ENCODE results near the gene NEU1.

DNA sequence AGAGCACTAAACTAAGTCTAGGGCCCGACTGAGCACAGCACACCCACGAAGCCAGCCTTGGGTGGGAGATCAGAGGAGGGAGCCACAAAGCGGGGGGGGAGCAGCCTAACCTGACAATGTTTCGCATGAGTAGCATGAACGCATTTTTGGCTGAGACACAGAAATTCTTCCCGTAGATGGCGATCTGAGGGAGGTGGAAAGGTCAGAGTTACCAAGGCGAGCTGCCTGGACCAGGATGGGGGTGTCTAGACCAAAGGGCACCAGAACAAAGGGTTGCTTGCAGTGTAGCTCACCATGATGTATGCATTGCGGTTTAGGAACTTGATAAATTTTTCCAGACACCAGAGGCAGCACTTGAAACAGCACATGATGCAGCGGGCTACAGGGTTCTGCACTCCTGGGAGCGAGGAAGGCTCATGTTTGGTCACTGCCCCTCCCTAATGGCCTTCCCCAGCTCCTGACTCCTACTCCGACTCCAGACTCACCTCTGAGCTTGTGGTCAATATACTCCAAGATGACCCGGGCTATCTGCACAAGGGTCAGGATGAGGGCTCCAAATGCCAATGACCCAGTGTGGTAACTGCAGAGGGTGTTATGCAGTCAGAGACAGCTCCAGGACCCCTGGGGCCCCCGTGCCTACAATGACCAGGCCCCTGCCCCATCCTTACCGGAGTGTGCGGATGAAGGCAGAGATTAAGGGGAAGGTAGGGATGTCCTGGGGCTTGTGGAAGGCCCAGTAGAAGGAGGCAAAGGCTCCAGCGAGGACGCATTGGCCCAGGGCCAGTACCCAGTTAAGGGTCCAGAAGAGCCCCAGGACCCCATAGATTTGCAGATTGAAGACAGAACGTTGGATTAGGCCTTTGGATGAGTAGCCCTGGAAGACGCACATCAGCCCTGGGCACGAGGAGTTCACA is 2.8 kb upstream of the NEU1 start:
- no peak for TF ChIP-seq RCOR1 (IDR thresholded peaks at IDR 0.05; ENCODE audit: low read depth, low read length)
- TF ChIP-seq POLR2A (IDR thresholded peaks at IDR 0.05; ENCODE audit: low read length) = no peak
- no peak for TF ChIP-seq JUN (IDR thresholded peaks at IDR 0.05)
- TF ChIP-seq, protein P1, sequence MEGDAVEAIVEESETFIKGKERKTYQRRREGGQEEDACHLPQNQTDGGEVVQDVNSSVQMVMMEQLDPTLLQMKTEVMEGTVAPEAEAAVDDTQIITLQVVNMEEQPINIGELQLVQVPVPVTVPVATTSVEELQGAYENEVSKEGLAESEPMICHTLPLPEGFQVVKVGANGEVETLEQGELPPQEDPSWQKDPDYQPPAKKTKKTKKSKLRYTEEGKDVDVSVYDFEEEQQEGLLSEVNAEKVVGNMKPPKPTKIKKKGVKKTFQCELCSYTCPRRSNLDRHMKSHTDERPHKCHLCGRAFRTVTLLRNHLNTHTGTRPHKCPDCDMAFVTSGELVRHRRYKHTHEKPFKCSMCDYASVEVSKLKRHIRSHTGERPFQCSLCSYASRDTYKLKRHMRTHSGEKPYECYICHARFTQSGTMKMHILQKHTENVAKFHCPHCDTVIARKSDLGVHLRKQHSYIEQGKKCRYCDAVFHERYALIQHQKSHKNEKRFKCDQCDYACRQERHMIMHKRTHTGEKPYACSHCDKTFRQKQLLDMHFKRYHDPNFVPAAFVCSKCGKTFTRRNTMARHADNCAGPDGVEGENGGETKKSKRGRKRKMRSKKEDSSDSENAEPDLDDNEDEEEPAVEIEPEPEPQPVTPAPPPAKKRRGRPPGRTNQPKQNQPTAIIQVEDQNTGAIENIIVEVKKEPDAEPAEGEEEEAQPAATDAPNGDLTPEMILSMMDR (IDR thresholded peaks at IDR 0.05) = no peak
- no peak for TF ChIP-seq CHD4 (IDR thresholded peaks at IDR 0.05; ENCODE audit: borderline replicate concordance)
- no peak for TF ChIP-seq CEBPB (IDR thresholded peaks at IDR 0.05)
- no peak for TF ChIP-seq RFX5 (IDR thresholded peaks at IDR 0.05)
- no peak for TF ChIP-seq HDAC2 (IDR thresholded peaks at IDR 0.05)
- TF ChIP-seq FOSL2 (IDR thresholded peaks at IDR 0.05) = no peak
- TF ChIP-seq FOSL2 (CRISPR knock-in tag; IDR thresholded peaks at IDR 0.05) = no peak
- no peak for TF ChIP-seq REST (IDR thresholded peaks at IDR 0.05)
- TF ChIP-seq, protein P2, sequence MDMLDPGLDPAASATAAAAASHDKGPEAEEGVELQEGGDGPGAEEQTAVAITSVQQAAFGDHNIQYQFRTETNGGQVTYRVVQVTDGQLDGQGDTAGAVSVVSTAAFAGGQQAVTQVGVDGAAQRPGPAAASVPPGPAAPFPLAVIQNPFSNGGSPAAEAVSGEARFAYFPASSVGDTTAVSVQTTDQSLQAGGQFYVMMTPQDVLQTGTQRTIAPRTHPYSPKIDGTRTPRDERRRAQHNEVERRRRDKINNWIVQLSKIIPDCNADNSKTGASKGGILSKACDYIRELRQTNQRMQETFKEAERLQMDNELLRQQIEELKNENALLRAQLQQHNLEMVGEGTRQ (IDR thresholded peaks at IDR 0.05) = no peak
- TF ChIP-seq ZFP36 (IDR thresholded peaks at IDR 0.05; ENCODE audit: borderline replicate concordance, partially characterized antibody) = no peak
- no peak for TF ChIP-seq KDM5A (IDR thresholded peaks at IDR 0.05)
- no peak for TF ChIP-seq CBX2 (IDR thresholded peaks at IDR 0.05; ENCODE audit: borderline replicate concordance, low read depth)

Measured in A549 (cell line).